Right lobe of liver (tissue), 6 donors: ENCODE data around the gene CEP83. TPM values are rescaled to one million over a fixed set of nuclear protein-coding genes. Genes with fewer than 3 reads are reported as not detected.

Experiments
- ATAC-seq, 4 donors: fragments of 200-7000 bp; cut with Tn5 transposase; one replicate each; pipeline ENCODE4 v1.9.1; 2020; ENCODE audit warnings: mild to moderate bottlenecking in 4 of 4, moderate library complexity in 4 of 4
- DNase-seq, 3 donors: peaks; one replicate each; pipeline ENCODE4 v3.0.0-alpha.2; 2020
- H3K27ac ChIP-seq, 3 donors: fragments of 200-600 bp; one replicate each; pipeline ENCODE4 v1.8.0; 2022
- H3K27me3 ChIP-seq, 2 donors: fragments of 200-600 bp; one replicate each; pipeline ENCODE4 v1.8.0; 2022
- H3K36me3 ChIP-seq, 4 donors: fragments of 200-600 bp; sonication (generic) in 1 of 4; one replicate each; pipeline versions ENCODE4 v1.5.1 to v1.8.0; 2017 to 2022; ENCODE audit warnings: control low read depth in 1 of 4
- H3K4me1 ChIP-seq, 4 donors: fragments of 200-600 bp; sonication (generic) in 1 of 4; one replicate each; pipeline versions ENCODE4 v1.5.1 to v1.8.0; 2017 to 2022; ENCODE audit warnings: control low read depth in 1 of 4
- H3K4me3 ChIP-seq, 3 donors: fragments of 200-600 bp; one replicate each; pipeline ENCODE4 v1.8.0; 2022
- H3K9me3 ChIP-seq, 4 donors: fragments of 200-600 bp; sonication (generic) in 1 of 4; one replicate each; pipeline versions ENCODE4 v1.5.1 to v1.8.0; 2017 to 2022; ENCODE audit warnings: control low read depth in 1 of 4
- POLR2A ChIP-seq: fragments of 450-650 bp; IDR thresholded peaks from one replicate; pipeline ENCODE4 v1.6.1; 2017; ENCODE audit warnings: antibody characterized with exemption, mild to moderate bottlenecking
- WGBS: methylation state at CpG from one replicate; pipeline ENCODE4 v1.1.6; 2018; ENCODE audit warnings: low coverage, low lambda C conversion rate; ENCODE audit not compliant: insufficient coverage; ENCODE audit errors: missing lambda C conversion rate; 5-methylcytosine and 5-hydroxymethylcytosine counted together
- intact Hi-C, 2 donors: fragments of 100-400 bp; cut with DNase I; formaldehyde crosslinking; loops; one replicate each; pipeline versions ENCODE4 v1.11.2 to v1.14.1; 2022
- total RNA-seq, 6 experiments: library from RNA; depleted of rRNA in 2 of 6; stranded (reverse); fragments of >200 nt in 2 of 6; fragmentation: NEBNext Ultra II Directional in 3 of 6; extraction: Animal tissue kit (Norgen Biotek cat#: 25700) in 3 of 6; gene quantifications; one replicate each; pipeline versions ENCODE4 v1.1.0 to v1.2.4, GENCODE V29; 2016 to 2023
- TF ChIP-seq, protein P1 (sequence below), 4 donors: fragments of 200-600 bp in 3 of 4; fragments of 450-650 bp in 1 of 4; IDR thresholded peaks; one replicate each; pipeline versions ENCODE4 v1.5.1 to v1.8.0; 2016 to 2022; ENCODE audit warnings: antibody characterized with exemption in 4 of 4, mild to moderate bottlenecking in 2 of 4
- donor health status: DM: no; HTN: yes; CAD: no.
- donor health status: DM: no; HTN: no; CAD: no.
- donor health status: DM: no; HTN: no; CAD: no.
- donor health status: DM: no; HTN: yes; CAD: no.
- donor health status: DM: no; HTN: yes; CAD: no.

The CEP83 gene
- total RNA-seq, 6 experiments from 2014 or later = 4.2 to 9.5 (median 6.4) TPM

DNA sequence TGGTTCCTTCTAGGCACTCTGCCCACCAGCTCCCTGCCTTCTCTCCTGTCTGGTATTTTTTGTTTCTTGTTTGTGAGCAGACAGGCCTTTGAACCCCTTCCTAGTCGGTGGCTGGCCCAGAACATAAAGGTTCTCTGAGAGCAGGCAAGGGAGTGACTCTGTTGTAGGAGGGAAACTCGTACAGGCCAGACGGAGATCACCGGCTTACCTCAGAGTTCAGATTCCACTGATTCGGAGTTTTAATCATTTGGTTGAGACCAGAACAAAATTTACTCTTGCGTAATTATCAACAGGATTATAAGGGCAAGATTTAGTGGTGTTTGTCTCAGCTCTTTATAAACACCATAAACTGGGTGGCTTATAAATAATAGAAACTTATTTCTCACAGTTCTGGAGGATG, 182.9 kb downstream of the CEP83 start:
- Histone ChIP-seq H3K36me3 (no peaks in the 10 kb centered on the region), H3K9me3 (no peaks in the 10 kb centered on the region), H3K27ac (peak overlapping the region; percentile 36 to 43 (median 42)), H3K4me1 (peaks cover 0 to 18% (median 5%) of the 10 kb centered on the region in 4 donors), H3K27me3 (no peaks in the 10 kb centered on the region), H3K4me3 (no peak overlapping the region)
- DNase-seq (peak in 2 of 3 donors; percentile 36 to 57), ATAC-seq (peak; percentile 71 to 86 (median 75))
- intact Hi-C loops = no loop called here
- 33% methylated on average over 6 of the region's 6 CpGs for WGBS
- TF ChIP-seq POLR2A = no peak
- TF ChIP-seq, protein P1, sequence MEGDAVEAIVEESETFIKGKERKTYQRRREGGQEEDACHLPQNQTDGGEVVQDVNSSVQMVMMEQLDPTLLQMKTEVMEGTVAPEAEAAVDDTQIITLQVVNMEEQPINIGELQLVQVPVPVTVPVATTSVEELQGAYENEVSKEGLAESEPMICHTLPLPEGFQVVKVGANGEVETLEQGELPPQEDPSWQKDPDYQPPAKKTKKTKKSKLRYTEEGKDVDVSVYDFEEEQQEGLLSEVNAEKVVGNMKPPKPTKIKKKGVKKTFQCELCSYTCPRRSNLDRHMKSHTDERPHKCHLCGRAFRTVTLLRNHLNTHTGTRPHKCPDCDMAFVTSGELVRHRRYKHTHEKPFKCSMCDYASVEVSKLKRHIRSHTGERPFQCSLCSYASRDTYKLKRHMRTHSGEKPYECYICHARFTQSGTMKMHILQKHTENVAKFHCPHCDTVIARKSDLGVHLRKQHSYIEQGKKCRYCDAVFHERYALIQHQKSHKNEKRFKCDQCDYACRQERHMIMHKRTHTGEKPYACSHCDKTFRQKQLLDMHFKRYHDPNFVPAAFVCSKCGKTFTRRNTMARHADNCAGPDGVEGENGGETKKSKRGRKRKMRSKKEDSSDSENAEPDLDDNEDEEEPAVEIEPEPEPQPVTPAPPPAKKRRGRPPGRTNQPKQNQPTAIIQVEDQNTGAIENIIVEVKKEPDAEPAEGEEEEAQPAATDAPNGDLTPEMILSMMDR (IDR thresholded peaks at IDR 0.05) = no peak

DNA sequence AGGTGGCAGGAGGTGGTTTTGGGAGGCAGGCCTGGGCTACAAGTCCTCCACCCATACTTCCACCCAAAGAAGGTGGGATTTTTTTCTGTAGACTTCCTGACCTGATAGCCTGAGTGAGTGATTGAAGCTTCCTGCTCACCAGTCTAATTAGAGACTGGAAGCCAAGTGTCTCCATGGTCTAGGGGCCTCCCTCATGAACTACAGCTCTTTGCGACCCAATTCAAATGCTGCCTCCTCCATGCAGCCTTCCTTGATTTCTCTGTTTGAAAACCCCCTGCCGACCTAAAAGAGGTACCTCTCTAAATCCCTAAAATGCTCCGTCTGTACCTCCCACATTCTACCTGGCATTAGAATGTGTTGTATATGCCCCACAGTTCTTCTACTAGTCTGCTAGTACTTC, 186.4 kb downstream of the CEP83 start:
- 96% methylated on average over 3 of the region's 3 CpGs for WGBS
- intact Hi-C loops = no loop called here

DNA sequence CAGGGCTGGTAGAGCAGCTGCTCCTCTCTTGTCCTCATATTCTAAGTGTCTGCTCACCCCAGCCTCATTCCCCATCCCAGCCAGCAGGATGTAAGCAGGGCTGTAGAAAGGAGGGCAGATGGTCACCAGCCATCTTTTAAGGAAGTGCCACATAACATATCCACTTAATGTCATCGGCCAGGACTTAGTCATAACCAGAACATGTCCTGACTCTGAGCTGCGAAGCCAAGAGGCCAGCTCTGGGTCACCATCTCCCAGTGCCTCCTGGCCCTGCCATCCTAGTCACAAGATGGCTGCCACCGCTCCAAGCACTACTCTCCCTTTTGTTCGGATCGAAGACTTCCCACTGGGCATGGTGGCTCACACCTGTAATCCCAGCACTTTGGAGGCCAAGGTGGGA, 187.4 kb downstream of the CEP83 start:
- Histone ChIP-seq H3K4me3 (no peak overlapping the region), H3K9me3 (no peaks in the 10 kb centered on the region), H3K27ac (no peak overlapping the region), H3K4me1 (peaks cover 0 to 10% (median 3%) of the 10 kb centered on the region in 4 donors), H3K27me3 (no peaks in the 10 kb centered on the region), H3K36me3 (no peaks in the 10 kb centered on the region)
- DNase-seq = no peak
- ATAC-seq = no peak
- intact Hi-C loops = no loop called here
- TF ChIP-seq, protein P1 (IDR thresholded peaks at IDR 0.05) = no peak
- TF ChIP-seq POLR2A = no peak
- 20% methylated on average over 1 of the region's 5 CpGs for WGBS

More for the DNA sequence above, 186.4 kb downstream of the CEP83 start:
- Histone ChIP-seq H3K27me3 (no peaks in the 10 kb centered on the region), H3K27ac (no peak overlapping the region), H3K4me3 (no peak overlapping the region), H3K9me3 (no peaks in the 10 kb centered on the region), H3K36me3 (no peaks in the 10 kb centered on the region), H3K4me1 (peaks cover 0 to 16% (median 5%) of the 10 kb centered on the region in 4 donors)
- no peak for ATAC-seq
- TF ChIP-seq POLR2A = no peak
- TF ChIP-seq, protein P1 (IDR thresholded peaks at IDR 0.05) = no peak
- DNase-seq = no peak

DNA sequence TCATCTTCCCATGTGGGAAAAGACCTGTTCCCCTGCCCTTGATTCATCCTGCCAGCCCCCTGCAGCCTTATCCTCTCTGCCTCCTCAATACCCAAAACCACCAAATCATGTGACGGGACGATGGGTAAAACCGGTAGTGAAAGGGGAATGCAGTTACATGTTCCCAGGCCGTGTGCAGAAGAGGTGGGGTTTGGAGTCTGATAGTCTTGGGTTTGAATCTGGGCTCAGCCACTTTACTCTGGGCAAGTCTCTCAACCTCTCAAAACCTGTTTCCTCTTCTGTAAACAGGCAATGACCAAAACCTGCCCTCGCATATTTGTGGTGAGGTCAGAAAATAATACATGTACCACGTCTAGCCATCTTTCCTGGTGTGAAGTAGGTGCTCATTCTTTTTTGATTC, 188.3 kb downstream of the CEP83 start:
- DNase-seq (no peak), ATAC-seq (no peak)
- 60% methylated on average over 6 of the region's 6 CpGs for WGBS
- Histone ChIP-seq H3K4me3 (no peak overlapping the region), H3K27ac (no peak overlapping the region), H3K4me1 (peaks cover 0 to 3% (median 0%) of the 10 kb centered on the region in 4 donors), H3K9me3 (no peaks in the 10 kb centered on the region), H3K36me3 (no peaks in the 10 kb centered on the region), H3K27me3 (no peaks in the 10 kb centered on the region)
- TF ChIP-seq, protein P1 (IDR thresholded peaks at IDR 0.05) = no peak
- no peak for TF ChIP-seq POLR2A
- intact Hi-C loops = no loop called here
